ENCODE measurements around the gene AGMAT. TPM values are rescaled to one million over a fixed set of nuclear protein-coding genes. Genes with fewer than 3 reads are reported as not detected.
A peak's percentile ranks its signal among the peaks of the same experiment; 100 is the strongest.

AGMAT gene
- total and polyA plus RNA-seq, 9 of the 15 experiments (the other 6 are each of a cell fraction or from before 2014, with no cell fraction given), result not detected

GRCh38 chr1:15620155-15620545, 35.3 kb upstream of the AGMAT start (continued):
- no peak for TF ChIP-seq ZNF609 (CRISPR knock-in tag; IDR thresholded peaks at IDR 0.05; ENCODE audit: borderline replicate concordance)
- TF ChIP-seq, protein P1, sequence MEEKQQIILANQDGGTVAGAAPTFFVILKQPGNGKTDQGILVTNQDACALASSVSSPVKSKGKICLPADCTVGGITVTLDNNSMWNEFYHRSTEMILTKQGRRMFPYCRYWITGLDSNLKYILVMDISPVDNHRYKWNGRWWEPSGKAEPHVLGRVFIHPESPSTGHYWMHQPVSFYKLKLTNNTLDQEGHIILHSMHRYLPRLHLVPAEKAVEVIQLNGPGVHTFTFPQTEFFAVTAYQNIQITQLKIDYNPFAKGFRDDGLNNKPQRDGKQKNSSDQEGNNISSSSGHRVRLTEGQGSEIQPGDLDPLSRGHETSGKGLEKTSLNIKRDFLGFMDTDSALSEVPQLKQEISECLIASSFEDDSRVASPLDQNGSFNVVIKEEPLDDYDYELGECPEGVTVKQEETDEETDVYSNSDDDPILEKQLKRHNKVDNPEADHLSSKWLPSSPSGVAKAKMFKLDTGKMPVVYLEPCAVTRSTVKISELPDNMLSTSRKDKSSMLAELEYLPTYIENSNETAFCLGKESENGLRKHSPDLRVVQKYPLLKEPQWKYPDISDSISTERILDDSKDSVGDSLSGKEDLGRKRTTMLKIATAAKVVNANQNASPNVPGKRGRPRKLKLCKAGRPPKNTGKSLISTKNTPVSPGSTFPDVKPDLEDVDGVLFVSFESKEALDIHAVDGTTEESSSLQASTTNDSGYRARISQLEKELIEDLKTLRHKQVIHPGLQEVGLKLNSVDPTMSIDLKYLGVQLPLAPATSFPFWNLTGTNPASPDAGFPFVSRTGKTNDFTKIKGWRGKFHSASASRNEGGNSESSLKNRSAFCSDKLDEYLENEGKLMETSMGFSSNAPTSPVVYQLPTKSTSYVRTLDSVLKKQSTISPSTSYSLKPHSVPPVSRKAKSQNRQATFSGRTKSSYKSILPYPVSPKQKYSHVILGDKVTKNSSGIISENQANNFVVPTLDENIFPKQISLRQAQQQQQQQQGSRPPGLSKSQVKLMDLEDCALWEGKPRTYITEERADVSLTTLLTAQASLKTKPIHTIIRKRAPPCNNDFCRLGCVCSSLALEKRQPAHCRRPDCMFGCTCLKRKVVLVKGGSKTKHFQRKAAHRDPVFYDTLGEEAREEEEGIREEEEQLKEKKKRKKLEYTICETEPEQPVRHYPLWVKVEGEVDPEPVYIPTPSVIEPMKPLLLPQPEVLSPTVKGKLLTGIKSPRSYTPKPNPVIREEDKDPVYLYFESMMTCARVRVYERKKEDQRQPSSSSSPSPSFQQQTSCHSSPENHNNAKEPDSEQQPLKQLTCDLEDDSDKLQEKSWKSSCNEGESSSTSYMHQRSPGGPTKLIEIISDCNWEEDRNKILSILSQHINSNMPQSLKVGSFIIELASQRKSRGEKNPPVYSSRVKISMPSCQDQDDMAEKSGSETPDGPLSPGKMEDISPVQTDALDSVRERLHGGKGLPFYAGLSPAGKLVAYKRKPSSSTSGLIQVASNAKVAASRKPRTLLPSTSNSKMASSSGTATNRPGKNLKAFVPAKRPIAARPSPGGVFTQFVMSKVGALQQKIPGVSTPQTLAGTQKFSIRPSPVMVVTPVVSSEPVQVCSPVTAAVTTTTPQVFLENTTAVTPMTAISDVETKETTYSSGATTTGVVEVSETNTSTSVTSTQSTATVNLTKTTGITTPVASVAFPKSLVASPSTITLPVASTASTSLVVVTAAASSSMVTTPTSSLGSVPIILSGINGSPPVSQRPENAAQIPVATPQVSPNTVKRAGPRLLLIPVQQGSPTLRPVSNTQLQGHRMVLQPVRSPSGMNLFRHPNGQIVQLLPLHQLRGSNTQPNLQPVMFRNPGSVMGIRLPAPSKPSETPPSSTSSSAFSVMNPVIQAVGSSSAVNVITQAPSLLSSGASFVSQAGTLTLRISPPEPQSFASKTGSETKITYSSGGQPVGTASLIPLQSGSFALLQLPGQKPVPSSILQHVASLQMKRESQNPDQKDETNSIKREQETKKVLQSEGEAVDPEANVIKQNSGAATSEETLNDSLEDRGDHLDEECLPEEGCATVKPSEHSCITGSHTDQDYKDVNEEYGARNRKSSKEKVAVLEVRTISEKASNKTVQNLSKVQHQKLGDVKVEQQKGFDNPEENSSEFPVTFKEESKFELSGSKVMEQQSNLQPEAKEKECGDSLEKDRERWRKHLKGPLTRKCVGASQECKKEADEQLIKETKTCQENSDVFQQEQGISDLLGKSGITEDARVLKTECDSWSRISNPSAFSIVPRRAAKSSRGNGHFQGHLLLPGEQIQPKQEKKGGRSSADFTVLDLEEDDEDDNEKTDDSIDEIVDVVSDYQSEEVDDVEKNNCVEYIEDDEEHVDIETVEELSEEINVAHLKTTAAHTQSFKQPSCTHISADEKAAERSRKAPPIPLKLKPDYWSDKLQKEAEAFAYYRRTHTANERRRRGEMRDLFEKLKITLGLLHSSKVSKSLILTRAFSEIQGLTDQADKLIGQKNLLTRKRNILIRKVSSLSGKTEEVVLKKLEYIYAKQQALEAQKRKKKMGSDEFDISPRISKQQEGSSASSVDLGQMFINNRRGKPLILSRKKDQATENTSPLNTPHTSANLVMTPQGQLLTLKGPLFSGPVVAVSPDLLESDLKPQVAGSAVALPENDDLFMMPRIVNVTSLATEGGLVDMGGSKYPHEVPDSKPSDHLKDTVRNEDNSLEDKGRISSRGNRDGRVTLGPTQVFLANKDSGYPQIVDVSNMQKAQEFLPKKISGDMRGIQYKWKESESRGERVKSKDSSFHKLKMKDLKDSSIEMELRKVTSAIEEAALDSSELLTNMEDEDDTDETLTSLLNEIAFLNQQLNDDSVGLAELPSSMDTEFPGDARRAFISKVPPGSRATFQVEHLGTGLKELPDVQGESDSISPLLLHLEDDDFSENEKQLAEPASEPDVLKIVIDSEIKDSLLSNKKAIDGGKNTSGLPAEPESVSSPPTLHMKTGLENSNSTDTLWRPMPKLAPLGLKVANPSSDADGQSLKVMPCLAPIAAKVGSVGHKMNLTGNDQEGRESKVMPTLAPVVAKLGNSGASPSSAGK (IDR thresholded peaks at IDR 0.05), result no peak
- TF ChIP-seq ADNP (tag; IDR thresholded peaks at IDR 0.05), result no peak
- no peak for TF ChIP-seq ZNF444 (CRISPR knock-in tag; IDR thresholded peaks at IDR 0.05)
- no peak for TF ChIP-seq HDAC8 (tag; IDR thresholded peaks at IDR 0.05)
- no peak for TF ChIP-seq MTA3 (IDR thresholded peaks at IDR 0.05; ENCODE audit: borderline replicate concordance)
- peak; percentile 63 for TF ChIP-seq VEZF1 (CRISPR knock-in tag; IDR thresholded peaks at IDR 0.05)
- TF ChIP-seq ZNF347 (CRISPR knock-in tag; IDR thresholded peaks at IDR 0.05; ENCODE audit: low read depth), result no peak
- TF ChIP-seq CCNT2 (IDR thresholded peaks at IDR 0.05; ENCODE audit: borderline replicate concordance, extremely low read depth, insufficient read length, low read depth, low read length), result no peak
- TF ChIP-seq MXI1 (IDR thresholded peaks at IDR 0.05; ENCODE audit: low read depth, low read length), result no peak

All from K562 (cell line).